NCI-H2227 (cell line): Measurements from ENCODE around the gene LYPD5.
"Not testable (repeated sequence)": the region's sequence is repeated elsewhere in the genome, so short reads cannot be mapped to it uniquely, and the experiment has no call there.

Source experiments
- DNase-seq: peaks from one replicate; lab custom pipeline; 2025; ENCODE audit not compliant: unreplicated experiment; lab: John Stamatoyannopoulos, UW

LYPD5 gene

GRCh38 chr19:43806848-43807247, 4.6 kb upstream of the LYPD5 start:
- no peak for DNase-seq

- DNase-seq, result not testable (repeated sequence)
These were observed 4.2 kb upstream of the LYPD5 start for GRCh38 chr19:43806401-43806800.

GRCh38 chr19:43804432-43804831, 2.2 kb upstream of the LYPD5 start:
- no peak for DNase-seq

GRCh38 chr19:43799502-43800142, 2.6 kb downstream of the LYPD5 start:
- no peak for DNase-seq

- peak; percentile 82 for DNase-seq
These were observed 3.5 kb downstream of the LYPD5 start for GRCh38 chr19:43798546-43799409.

GRCh38 chr19:43798026-43798545, 4.2 kb downstream of the LYPD5 start:
- no peak for DNase-seq

GRCh38 chr19:43797556-43797955, 4.7 kb downstream of the LYPD5 start:
- DNase-seq, result no peak

GRCh38 chr19:43797118-43797517, 5.1 kb downstream of the LYPD5 start:
- DNase-seq, result no peak

- DNase-seq, result no peak
These were observed 11.7 kb downstream of the LYPD5 start for GRCh38 chr19:43790587-43790986.

GRCh38 chr19:43789029-43789428, 13.2 kb downstream of the LYPD5 start:
- DNase-seq, result no peak

- DNase-seq, result no peak
These were observed 15.6 kb downstream of the LYPD5 start for GRCh38 chr19:43786665-43787064.

- peak; percentile 66 for DNase-seq
These were observed 17.1 kb downstream of the LYPD5 start for GRCh38 chr19:43784981-43785808.

- no peak for DNase-seq
These were observed 17.8 kb downstream of the LYPD5 start for GRCh38 chr19:43784241-43784980.

- no peak for DNase-seq
These were observed 18.6 kb downstream of the LYPD5 start for GRCh38 chr19:43783636-43784035.

GRCh38 chr19:43782689-43783231, 19.5 kb downstream of the LYPD5 start:
- DNase-seq, result no peak

- no peak for DNase-seq
These were observed 20.0 kb downstream of the LYPD5 start for GRCh38 chr19:43782311-43782660.

- DNase-seq, result no peak
These were observed 20.5 kb downstream of the LYPD5 start for GRCh38 chr19:43781630-43782310.

GRCh38 chr19:43780706-43781525, 21.3 kb downstream of the LYPD5 start, which contains the start of gene KCNN4:
KCNN4 (minus strand) TSS chr19:43780973; CDS start chr19:43780861, 112 bp downstream.
- no peak for DNase-seq

GRCh38 chr19:43779820-43780219, 22.4 kb downstream of the LYPD5 start:
- no peak for DNase-seq
